GM12801 (cell line): ENCODE measurements around the gene SEBOX.

Source experiments
- CTCF ChIP-seq: IDR thresholded peaks from one replicate; pipeline ENCODE4 v1.5.1; 2011; ENCODE audit warnings: control low read depth; ENCODE audit not compliant: insufficient read length; ENCODE audit errors: extremely low read depth

Gene SEBOX

DNA sequence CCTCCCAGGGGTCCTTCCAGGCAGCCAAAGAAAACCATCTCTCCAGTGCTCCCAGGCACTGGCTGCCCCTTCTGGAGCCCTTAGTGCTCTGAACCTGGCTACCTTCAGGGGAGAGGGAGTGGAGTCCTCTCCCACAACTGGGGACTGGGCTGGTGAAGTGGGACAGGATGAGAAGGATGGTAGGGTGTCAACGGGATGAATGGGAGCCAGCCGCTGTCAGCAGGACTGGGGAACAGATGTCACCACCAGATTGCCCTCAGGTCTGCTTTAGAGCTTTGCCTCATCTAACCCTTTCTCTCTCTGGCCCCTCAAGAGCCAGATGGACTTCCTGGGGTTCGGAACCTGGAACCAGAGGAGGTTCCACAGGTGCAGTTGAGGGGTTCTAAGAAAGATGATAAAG lies 488 bp upstream of the SEBOX start:
- TF ChIP-seq CTCF = no peak

DNA sequence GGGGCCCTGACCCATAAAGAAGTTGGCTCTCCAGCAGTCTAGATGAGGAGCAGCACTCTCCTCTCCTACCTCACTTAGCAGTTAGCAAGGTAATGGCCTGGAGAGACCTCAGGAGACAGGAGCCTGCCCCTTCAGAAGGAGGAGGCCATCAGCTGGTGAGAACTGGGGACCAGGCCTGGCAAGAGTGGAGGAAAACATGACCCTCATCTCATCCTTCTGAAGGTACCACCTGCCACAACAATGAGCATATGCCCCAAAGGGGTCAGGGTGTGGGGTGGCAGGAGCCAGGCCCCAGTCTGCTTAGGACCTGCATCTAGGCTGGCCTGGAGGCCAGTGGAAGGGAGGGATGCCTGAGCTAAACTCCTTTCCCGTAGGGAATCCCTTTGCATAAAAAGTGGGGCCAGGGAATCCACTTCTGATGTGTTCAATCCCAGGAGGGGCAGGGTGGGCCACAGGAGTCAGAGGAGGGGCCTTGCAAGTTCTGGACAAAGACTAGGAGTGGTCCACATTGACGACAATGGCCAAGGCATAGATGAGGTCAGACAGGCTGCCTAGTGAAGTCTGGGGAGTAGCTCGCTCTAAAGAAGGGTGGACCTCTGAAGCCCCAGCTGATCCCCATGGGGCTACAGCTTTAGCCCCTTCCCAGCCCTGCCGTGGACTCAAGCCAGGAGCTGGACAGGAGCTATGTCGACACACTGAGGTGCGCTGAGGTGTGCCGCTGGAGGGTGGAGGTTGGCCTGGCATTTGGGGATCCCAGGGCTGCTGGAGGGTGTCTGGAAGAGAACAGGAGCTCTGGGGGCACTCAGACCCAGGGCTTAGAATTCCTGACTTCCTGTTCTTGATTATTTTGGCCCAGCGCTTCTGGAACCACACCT lies 986 bp downstream of the SEBOX start:
- TF ChIP-seq CTCF = no peak

GRCh38 chr17:28363186-28363585 lies 1.8 kb downstream of the SEBOX start:
- TF ChIP-seq CTCF = no peak

DNA sequence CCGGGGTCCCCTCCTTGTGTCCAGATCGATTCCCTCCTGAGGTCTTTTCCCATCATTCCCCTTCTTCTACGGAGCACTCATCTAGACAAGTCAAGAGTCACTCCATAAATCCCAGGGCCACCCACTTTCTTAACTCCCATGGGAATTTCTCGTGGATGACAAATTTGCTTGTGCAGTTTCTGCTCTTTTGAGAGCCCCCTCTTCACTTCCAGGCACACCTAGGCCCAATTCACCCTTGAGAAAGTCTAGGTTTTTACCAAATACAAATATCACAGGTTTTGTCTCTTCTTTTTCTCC lies 7.2 kb downstream of the SEBOX start:
- no peak for TF ChIP-seq CTCF

DNA sequence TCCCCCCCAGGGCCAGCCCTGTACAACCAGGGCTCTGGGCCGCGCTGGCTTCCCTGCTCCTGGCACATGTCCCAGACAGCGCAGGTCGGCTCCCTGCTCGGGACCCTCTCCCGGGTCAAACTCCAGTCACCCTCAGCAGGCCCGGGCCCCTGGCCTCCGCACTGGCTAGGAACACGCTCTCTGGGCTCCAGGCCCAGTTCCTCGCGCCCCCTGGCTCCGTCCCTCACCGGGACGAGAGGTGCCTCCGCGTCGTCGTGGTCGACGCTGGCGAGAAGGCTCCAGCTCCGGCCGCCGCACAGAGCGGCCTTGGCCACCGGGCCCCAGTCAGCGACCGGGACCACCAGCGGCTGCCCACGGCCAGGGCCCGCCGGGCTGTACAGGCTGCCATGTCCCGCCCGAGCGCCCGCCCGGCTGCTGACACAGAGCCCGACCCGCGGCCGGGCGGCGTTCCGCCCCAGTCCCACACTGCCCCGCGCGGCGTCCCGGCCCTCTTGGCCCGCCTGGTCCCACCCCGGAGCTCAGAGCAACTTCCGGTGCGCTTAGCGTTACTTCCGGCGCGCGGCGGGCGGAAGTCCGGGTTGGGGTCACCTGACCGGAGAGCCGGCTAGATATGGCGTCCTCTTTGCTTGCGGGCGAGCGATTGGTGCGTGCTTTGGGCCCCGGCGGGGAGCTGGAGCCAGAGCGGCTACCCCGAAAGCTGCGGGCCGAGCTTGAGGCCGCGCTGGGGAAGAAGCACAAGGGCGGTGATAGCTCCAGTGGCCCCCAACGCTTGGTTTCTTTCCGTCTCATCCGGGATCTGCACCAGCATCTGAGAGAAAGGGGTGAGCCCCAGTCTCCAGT lies 7.7 kb downstream of the SEBOX start, which contains the start of gene POLDIP2:
Gene POLDIP2, minus strand, starts transcription at position 467 of the 840 bp plus-strand sequence. Its CDS starts 79 bp downstream, at position 388.
- no peak for TF ChIP-seq CTCF

DNA sequence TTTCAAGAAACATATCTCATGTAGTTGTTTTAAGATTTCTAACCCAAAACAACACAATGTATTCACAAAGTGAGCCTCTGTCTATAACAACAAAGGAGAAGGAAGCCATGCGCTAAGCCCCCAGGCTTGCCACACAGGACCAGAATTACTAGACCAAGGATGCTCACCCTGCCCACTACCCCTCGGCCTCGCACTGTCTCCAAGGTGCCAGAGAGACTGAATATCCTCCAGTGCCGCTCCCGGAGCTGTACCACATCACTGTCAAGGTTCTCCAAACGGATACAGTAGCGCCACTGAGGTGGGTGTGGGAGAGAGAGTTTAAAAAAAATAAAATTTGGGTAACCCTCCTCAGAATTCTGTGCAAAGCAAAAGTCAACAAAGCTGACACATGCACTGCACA lies 14.7 kb downstream of the SEBOX start:
- TF ChIP-seq CTCF = no peak

DNA sequence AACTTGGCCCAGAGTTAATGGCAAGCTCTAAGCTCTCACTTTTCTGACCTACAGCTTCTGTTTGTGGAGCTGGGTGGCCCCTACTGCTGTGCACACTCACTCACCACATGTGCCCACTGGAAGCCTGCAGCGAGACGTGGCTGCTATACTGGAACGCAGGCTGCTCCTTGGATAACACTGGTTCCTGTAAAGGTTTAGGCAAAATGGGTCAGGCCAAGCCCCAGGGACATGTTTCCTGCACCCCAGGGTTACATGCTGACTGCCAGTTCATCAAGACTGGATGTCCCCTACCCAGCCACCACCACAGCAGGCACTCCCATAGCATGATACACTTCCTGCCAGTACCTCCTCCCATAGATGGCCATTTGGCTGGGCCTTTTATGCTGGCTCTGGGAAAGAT lies 16.0 kb downstream of the SEBOX start:
- TF ChIP-seq CTCF = no peak
